GM19239 (cell line): Measurements from ENCODE around the gene DYRK1A.

ENCODE experiments used
- DNase-seq: peaks from one replicate; pipeline ENCODE4 v3.0.0; 2011; ENCODE audit warnings: low spot score; ENCODE audit not compliant: insufficient read length
- FAIRE-seq: peaks from 2 replicates; lab custom pipeline; 2011; peaks lifted over from hg19 to GRCh38; lab: Jason Lieb, UNC

Gene DYRK1A

DNA sequence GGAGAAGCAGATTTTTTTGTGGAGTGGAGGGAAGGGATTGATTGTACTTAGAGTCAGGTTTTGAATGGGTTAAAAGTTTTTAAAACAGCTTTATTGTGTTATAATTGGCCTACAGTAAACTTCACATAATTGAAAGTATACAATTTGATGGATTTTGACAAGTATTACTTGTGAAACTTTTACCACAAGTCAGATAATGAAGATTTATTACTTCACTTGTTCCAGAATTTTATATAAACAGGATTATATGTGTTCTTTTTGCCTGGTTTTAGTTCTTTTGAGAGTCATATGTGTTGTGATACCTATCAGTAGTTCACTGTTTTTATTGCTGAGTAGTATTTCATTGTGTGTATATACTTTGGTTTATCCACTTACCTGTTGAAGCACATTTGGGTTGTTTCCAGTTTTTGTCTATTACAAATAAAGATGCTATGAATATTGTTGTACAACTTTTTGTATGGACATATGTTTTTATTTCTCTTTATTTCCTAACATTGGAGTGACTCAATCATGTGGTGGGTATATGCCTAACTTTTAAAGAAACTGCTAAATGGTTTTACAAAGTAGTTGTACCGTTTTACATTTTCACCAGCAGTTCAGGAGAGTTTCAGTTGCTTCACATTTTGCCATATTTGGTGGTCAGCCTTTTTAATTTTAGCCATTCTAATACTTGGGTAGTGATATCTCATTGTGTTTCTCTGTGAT, 71.0 kb downstream of the DYRK1A start:
- FAIRE-seq (peak; percentile 21), DNase-seq (no peak)

DNA sequence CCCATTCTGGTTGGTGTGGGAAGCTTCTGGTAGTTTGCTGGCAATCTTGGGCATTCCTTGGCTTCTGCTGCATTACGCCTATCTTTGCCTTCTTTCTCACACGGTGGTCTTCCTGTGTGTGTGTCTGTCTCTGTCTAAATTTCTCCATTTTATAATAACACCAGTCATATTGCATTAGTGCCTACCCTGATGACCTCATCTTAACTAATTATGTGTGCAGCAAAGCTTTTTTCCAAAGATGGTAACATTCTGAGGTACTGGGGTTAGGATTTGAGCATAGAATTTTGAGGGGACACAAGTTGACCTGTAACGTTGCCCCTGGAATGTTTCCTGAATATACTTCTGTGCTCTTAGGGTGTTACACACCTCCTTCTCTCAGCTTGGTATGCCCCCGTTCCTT, 77.1 kb downstream of the DYRK1A start:
- FAIRE-seq = no peak
- no peak for DNase-seq

DNA sequence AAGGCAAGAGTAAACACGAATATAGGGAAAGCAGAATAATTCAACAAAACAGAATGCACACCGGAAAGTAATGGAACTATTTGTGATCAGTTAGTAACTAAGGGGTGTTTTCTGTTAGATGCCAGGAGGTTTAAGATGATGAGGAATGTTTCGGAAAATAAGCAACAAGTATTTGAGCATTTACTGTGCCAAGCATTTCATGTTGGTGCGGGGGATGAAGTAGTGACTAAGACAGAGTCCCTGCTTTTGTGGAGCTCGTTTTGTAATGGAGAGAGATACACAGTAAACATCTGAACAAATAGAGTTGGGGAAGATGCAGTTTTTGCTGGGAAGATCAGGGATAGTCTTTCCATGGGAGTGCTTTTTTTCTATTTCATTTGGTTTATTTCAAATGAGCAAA, 78.7 kb downstream of the DYRK1A start:
- DNase-seq = no peak
- no peak for FAIRE-seq

DNA sequence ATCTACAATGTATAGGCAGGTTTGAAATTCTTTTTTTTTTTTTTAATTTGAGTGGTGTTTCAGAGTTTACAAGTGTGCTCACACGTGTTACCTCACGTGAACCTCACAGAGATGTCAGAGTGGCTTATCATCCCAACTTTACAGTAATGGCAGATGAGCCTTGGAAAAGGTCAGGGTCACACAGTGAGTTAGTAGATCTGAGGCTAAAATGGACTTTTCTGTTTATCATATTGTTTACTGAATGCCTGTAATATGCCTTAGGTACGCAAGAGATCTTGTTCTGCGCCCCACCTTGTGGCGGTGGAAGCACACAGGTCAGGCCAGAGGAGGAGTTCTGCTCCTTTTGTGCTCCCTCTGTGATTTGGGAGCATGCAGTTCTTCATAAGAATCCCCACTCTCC, 80.0 kb downstream of the DYRK1A start:
- DNase-seq (no peak), FAIRE-seq (no peak)

DNA sequence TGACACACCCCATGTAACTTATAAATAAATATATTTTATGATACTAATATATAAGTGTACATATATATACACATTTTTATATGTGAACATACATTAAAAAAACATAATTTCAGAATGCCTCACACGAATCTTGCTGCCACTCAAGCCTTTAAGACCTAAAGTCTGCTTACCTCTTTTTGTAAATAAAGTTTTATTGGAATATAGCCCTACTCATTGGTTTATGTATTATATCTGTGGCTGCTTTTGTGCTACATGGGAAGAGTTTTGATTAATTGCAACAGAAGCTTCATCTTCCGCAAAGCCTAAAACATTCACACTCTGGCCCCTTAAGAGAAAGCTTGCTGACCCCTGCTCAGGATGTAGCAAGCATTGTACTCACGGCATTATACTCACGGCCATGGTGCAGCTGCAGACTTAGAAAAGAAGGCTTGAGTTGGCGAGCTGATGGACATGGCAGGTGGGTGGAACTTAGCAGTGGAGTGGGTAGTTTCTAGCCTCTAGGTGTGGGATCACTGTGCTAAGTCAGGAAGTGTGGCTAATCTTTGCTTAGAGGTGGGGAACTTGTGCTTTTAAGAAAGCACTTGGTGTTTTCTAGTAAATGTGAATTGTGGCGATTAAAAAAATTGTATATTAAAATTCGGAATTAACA, 80.8 kb downstream of the DYRK1A start:
- FAIRE-seq (no peak), DNase-seq (no peak)

DNA sequence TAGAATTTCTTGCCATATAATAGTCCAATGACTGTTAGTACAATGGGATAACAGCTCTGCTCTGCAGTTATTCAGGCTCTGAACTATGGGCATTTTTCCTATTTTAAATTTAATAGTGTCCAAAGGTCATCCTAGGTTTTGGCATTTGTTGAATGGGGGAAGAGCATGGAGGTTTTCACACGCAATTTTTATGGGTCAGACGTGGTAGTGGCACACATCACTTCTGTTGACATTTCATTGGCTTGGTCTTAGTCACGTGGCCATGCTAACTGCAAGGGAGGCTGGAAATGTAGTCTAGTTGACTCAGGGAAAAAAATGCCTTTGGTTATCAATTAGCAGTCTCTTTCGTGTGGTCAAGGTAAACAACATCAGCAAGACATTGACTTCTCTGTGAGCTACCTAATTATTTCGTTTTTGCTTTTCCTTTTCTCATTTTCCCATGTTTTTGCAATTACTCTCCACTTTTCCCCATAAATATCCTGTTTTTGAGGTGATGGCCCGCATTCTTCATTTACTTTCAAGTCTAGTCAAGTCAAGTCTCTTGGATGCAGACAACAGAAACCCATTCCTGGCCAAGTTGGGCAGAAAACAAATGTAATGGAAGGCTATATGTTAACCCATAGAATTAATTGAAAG, 82.8 kb downstream of the DYRK1A start:
- DNase-seq = no peak

DNA sequence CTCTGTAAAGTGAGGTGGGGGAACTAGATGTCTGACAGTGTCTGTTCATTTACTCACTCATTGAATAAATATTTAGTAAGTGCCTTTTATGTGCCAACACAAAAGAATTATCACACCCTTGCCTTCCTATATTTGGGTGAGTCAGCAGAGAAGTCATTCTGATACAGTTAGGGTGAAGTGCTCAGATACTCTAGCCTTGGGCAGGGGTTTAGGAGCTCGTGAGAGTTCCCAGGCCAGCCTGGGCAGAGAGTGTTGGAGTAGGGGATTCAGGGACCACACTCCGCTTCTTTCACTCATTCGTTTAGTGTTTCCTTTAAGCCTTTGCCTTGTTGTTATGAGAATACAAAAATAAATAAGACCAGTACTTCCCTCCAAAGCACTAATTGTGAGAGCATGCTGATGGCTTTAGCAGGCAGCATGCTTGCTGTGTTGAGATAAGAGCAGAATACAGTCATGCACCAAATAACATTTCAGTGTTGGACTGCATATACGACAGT, 83.9 kb downstream of the DYRK1A start:
- FAIRE-seq (no peak), DNase-seq (no peak)

More for the DNA sequence above, 82.8 kb downstream of the DYRK1A start:
- FAIRE-seq = no peak

DNA sequence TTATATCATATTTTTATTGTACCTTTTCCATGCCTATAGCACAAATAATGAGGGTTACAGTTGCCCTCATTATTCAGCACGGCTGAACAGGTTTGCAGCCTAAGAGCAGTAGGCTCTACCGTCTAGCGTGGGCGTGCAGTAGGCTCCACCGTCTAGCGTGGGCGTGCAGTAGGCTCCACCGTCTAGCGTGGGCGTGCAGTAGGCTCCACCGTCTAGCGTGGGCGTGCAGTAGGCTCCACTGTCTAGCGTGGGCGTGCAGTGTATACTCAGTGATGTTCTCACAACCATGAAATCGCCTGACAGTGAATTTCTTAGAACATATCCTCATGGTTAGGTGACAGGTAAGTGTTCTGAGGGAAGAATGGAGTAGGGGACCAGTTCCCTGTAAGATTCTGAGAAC, 84.9 kb downstream of the DYRK1A start:
- DNase-seq = no peak
- no peak for FAIRE-seq

DNA sequence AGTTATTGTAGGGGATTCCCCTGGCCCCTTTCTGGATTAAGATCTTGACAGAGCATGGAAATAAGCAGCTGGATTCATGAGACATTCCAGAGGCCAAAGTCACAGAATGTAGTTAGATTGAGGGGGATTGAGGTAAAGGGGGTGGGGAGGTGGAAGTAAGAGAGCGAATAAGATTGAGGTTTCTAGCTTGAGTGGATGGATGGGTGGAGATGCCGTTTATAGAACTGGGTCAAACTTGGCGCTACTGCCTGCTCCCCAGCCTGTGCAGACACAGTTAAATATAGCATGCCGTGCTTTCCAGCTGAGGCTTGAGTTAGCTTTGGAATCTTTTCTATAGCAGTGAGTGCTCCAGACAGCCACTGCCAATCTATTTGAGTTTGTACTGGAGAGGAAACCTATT, 85.7 kb downstream of the DYRK1A start:
- FAIRE-seq (no peak), DNase-seq (no peak)

DNA sequence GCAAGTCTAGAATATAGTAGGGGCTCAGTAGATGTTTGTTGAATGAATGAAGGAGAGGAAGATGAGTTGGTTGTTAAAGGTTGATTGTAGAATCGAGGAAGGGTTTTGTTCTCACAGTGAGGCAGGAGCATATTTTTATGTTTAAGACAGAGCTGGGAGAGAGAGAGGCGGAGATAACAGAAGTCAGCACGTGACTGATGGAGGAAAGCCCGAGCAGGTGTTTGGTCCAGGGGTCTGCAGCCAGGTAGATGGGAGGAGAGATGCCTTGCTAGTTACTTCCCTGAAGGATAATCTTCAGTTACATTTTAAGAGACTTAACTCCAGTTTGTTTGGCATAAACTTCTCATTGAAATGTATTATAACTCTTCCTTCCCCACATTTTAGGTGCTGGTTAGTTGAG, 86.8 kb downstream of the DYRK1A start:
- no peak for DNase-seq
- FAIRE-seq = no peak

DNA sequence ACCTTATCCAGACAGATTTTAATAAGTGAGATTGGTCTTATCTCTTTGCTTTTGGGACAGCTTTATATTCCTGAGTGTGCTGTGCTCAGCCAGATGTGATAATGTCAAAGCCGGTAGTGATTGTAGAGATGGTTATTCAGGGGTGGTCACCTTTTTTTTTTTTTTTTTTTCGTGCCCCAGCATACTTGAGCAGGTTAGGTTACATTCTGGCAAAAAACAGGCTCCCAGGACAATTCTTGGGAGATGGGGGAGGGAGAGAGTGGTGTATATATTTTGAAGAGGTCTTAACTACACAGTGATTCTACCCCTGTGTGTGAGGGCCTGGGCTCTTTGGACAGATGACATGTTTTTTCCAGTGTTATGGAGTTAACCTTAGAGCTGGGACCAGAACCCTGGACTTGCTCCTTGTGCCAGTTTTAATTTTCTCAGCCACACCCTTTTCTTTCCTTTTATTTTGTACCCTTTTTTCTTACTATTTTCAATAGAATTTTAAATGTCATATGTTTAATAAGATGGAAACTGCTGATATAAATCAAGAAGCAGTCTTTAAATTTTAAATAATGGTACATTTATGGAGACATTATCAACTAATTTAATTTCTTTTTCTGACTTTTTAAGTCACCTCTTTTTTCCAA, 88.4 kb downstream of the DYRK1A start:
- FAIRE-seq (no peak), DNase-seq (no peak)

DNA sequence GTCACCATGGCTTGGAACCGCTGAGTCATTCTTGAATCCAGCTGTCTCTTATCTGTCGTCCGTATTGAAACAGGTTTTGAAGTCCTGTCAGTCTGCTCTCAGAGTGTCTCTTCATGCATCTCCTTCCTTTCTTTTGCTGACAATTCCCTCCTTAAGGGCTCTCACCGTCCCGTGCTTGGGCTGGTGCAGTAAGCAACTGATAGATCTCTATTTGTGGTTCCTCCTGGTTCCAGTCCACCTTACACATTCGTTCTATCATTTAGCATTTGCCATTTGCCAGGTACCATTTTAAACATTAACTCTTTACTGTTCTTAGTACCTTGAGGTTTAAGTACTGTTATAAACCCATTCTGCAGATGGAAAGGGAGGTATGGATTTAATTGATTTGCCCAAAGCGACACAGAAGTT, 88.9 kb downstream of the DYRK1A start:
- DNase-seq (no peak), FAIRE-seq (peak; percentile 42)

DNA sequence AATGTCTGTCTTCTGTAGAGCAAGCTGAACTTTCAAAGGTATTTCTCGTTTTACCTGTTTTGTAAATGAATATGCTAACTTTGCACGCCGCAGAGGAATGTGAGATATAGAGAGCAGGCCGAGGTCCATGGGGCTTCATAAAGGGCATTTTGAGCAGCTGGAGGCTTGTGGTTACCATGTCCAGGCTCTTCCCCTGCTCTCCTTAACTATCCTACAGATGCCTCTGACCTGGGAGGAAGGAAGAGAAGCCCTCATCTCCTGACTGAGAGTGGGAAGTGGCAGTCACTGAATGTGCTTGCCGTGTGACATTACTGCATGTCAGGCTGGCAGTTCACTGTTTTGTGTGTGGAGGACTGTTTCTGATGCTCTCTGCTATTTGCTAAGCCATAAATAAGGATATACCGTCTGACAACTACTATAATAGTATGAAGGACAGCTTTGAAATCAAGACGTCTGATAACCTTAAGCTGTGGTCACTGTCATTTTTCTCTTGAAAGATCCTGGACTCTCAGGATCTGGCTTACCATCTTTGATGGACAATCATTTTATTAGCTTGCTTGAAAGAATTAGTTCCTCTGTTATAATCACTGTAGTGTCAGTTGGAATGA, 92.2 kb downstream of the DYRK1A start:
- FAIRE-seq = no peak

DNA sequence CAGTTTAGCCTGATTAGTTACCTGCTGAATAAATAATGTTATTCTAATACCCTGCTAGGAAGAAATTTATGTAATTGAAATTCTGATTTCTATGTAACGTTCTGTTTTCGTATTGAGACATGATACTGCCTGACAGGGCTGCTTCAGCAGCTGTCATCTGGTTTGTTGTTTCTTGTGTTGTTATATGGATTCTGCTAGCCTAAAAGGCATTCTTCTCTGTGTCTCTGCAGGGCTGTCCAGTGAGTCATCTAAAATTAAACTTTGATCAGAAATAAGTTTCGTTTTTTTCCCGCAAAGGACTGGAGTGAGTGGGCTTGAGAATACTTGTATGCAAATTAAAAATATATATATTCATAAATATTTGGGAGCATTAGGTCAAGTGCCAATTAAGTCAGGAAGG, 93.0 kb downstream of the DYRK1A start:
- FAIRE-seq = no peak
- no peak for DNase-seq

More for the DNA sequence above, 92.2 kb downstream of the DYRK1A start:
- no peak for DNase-seq

DNA sequence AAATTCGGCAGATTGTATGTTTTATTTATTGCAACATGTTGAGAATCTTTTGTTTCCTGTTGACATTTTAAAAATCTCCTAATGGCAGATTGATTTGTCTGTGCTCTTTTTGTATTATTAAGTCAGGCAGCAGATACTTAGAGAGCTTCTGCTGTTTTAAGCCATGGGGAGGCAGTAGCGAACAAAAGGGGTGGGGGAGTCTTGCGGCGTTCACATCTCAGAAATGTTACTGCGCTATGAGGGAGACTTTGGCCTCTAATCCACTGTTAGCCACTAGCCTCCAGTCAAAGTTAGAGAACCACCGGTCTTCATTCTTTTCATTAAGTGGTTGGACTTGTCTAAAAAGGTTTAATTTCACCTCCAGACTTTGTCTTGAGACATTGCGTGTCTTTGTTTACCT, 93.6 kb downstream of the DYRK1A start:
- DNase-seq = no peak
- FAIRE-seq = no peak

DNA sequence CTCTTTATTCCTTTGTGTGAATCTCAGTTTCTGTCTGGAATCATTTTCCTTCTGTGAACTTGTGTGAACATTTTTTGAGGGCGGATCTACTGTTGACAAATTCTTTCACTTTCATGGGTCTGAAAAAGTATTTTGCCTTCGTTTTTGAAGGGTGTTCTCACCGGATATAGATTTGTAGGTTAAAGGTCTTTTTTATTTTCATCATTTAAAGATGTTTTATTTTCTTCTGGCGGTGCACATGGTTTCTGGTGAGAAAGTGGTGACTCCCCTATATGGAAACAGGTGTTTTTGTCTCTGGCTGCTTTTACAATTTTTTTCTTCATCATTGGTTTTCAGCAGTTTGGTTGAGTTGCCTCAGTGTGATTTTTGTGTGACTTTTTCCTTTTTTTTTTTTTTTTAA, 94.9 kb downstream of the DYRK1A start:
- peak; percentile 17 for DNase-seq
- peak; percentile 94 for FAIRE-seq

DNA sequence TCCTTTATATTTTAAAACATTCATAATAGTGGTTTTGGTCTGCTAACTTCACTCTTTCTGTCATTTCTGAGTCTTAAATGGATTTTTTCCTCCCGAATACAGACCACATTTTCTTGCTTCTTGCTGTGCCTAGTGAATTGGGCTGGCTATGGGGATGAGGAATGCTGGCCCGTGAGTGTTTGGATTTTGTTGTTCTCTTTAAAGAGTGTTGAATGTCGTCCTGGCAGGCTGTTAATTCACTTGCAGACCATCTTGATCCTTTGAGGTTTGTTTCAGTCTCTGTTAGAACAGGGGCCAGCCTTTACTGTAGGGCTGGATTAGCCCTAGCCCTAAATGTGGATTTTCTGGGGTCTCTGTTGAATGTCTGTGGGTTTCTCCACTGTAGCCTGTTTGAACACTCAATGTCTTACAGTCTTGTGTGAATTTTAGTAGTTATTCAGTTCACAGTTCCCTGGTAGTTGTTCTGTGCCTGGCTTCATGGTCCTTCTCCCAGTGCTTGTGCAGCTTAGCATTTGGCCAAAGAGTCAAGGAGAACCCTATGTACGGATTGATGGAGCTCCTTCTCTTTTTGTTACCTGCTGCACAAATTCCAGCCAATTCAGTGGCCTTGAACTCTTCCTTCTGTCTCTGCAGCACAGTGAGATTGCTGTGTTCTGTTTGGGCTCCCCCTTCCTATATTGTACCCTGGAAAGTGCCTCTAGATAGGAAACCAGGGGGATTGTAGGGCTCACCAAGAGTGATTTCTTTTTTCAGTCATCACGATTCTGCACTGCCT, 95.7 kb downstream of the DYRK1A start:
- no peak for FAIRE-seq

DNA sequence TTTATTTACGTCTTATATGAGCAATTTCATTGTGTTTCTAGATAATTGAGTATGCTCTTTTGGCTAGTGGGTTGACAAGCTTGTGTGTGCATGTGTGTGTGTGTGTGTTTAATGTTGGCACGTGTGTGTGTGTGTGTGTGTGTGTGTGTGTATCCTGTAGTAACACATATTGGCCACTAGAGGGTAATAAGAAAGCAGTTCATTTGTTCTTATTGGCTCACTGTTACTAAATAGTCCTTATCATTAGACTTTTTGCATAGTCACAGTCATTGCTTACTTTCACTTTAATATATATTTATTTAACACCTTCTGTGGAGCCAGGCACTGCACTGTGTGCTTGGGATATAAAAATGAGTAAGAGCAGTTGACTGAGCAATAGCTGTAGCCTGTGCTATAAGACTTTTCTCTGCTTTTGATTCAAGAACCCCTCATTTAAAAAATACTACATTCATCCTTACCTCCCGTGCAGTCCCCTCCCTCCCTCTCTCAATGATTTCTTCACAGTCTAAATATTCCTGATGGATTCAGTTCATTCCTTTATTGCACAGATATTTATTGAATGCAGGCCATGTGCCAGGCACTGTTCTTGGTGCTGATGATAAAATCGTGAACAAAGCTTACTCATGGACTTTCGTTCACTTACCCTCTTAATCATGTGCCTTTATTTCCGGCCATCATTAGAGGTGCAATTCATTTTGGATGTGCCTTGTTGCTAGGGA, 96.7 kb downstream of the DYRK1A start:
- FAIRE-seq (peak; percentile 76), DNase-seq (no peak)

More for the DNA sequence above, 95.7 kb downstream of the DYRK1A start:
- DNase-seq = no peak

DNA sequence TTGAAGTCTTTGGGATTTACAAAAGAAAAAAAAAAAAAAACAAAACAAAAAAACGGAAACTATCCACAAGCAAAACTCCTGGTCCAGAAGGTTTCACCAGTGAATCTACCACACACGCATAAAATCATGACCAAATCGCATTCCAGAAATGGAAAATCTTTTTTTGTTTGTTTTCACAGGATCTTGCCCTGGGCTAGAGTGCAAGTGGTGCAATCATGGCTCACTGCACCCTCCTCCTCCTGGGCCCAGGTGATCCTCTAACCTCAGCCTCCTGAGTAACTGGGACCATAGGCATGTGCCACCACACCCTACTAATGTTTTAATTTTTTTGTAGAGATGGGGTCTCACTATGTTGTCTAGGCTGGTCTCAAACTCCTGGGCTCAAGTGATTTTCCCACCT, 100.5 kb downstream of the DYRK1A start:
- FAIRE-seq = no peak
- DNase-seq = no peak
